ENCODE measurements around the gene CDC25B. TPM values are rescaled to one million over a fixed set of nuclear protein-coding genes. Genes with fewer than 3 reads are reported as not detected.

The CDC25B gene
- total RNA-seq, 4 donors from 2014 or later, result 11.7 to 44.3 (median 25.6) TPM

DNA sequence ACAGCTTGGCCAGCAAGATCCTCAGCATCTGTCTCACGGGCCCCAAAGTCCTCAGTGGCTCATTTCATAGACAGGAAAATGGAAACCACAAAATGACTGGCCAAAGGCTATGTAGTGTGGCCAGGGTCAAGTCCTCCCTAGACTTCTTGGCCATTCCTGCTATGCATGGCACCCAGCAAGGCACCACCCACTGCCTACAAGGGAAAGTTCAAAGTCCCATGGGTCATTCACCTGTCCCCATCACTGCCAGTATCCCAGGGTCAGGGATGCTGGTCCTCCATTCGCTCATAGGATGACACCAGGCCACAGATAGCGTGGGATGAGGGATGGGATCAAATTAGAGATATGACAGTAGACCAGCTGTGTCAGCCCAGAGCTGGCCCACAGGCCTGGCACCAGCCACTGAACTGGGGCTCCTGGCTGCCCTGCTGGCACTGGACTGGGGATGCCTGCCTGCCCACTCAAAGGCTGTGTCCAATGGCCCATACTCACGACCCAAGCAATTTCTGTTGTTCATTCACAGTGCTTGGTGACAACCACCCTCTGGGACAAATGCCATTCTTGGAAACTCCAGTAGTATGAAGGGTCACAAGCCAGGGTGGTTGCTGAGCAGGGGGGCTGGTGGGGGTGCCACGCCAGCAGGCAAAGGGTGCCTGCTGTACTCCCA, 40.2 kb upstream of the CDC25B start:
- DNase-seq (ENCODE audit: low spot score) (no peak), ATAC-seq (ENCODE audit: low FRiP score) (no peak)
- TF ChIP-seq, protein P1, sequence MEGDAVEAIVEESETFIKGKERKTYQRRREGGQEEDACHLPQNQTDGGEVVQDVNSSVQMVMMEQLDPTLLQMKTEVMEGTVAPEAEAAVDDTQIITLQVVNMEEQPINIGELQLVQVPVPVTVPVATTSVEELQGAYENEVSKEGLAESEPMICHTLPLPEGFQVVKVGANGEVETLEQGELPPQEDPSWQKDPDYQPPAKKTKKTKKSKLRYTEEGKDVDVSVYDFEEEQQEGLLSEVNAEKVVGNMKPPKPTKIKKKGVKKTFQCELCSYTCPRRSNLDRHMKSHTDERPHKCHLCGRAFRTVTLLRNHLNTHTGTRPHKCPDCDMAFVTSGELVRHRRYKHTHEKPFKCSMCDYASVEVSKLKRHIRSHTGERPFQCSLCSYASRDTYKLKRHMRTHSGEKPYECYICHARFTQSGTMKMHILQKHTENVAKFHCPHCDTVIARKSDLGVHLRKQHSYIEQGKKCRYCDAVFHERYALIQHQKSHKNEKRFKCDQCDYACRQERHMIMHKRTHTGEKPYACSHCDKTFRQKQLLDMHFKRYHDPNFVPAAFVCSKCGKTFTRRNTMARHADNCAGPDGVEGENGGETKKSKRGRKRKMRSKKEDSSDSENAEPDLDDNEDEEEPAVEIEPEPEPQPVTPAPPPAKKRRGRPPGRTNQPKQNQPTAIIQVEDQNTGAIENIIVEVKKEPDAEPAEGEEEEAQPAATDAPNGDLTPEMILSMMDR (IDR thresholded peaks at IDR 0.05), result no peak

DNA sequence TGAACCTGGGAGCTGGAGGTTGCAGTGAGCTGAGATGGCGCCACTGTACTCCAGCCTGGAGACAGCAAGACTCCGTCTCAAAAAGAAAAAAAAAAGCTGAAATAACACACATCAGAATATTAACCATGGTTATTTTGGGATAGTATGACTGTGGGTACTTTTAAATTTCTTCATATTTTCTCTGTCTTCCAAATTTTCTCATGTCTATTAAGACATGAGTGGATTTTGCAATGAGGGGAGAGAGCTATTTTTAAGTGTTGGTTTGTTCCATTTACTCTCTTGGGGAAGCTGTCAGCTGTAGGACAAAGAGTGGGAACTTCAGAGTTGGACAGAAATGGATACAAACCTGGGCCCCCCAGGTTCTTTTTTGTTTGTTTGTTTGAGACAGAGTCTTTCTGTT, 38.8 kb upstream of the CDC25B start:
- DNase-seq (ENCODE audit: low spot score) (no peak), ATAC-seq (ENCODE audit: low FRiP score) (no peak)
- TF ChIP-seq, protein P1 (IDR thresholded peaks at IDR 0.05), result no peak

DNA sequence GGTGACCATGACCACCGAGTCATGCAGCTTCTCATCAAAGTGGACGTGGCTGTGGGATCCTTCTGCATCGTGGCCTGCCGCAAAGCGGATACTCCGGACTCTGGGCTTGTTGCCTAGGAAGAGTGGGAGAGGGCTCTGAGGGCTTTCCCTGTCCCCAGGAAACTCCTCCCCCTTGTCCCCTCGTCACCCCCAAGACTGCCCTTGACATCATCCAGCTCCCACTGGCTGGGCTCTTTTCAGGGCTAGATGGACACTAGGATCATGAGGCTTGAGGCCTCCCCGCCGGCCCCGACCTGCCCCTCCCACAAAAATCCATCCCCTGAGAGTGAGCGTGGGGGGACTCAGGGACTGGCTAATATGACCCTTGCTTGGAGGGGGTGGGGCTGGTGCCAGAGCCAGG, 37.5 kb upstream of the CDC25B start:
- ATAC-seq (ENCODE audit: low FRiP score) (peak; percentile 5), DNase-seq (ENCODE audit: low spot score) (no peak)
- TF ChIP-seq, protein P1 (IDR thresholded peaks at IDR 0.05), result no peak

DNA sequence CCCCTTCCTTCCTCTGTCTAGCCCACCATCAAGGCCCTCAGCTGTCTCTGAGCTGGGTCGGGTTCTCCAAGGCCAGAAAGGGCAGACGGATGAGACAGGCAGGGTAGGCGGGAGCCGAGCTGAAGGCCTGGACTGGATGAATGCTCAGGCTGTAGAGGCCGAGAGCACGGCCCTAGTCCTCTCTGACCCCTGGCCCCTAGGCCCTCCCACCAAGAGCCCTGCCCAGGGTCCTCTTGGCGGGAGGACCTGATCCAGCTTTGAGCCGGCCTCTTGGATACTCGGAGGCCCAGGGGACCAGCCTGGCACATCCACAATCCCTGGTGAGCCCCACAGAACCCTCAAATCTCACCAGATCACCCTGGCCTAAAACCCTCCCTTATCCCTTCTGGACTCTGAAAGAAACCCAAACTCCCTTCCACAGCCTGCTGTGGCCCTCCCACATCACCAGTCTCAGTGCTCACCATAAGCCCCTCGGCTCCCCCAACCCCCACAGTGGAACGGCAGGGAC, 36.7 kb upstream of the CDC25B start:
- TF ChIP-seq, protein P1 (IDR thresholded peaks at IDR 0.05), result no peak
- no peak for ATAC-seq (ENCODE audit: low FRiP score)
- no peak for DNase-seq (ENCODE audit: low spot score)

DNA sequence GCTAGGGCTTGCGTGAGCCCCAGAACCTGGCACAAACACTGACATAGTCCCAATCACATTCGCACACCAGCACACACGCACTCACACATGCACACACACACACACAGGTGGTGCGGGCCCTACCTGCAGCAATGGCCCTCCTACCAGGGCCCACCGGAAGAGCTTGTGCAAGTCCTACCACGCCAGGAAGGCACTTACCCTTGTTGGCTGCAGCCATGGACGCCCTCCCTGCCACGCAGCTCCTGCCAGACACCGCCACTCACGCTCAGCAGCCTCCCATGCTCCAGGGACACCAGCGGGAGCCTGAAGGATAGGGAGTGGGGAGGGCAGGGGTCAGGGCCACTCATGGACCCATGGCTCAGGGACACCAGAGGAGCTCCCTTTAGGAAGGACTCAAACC, 36.2 kb upstream of the CDC25B start:
- no peak for ATAC-seq (ENCODE audit: low FRiP score)
- TF ChIP-seq, protein P1 (IDR thresholded peaks at IDR 0.05), result no peak
- no peak for DNase-seq (ENCODE audit: low spot score)

DNA sequence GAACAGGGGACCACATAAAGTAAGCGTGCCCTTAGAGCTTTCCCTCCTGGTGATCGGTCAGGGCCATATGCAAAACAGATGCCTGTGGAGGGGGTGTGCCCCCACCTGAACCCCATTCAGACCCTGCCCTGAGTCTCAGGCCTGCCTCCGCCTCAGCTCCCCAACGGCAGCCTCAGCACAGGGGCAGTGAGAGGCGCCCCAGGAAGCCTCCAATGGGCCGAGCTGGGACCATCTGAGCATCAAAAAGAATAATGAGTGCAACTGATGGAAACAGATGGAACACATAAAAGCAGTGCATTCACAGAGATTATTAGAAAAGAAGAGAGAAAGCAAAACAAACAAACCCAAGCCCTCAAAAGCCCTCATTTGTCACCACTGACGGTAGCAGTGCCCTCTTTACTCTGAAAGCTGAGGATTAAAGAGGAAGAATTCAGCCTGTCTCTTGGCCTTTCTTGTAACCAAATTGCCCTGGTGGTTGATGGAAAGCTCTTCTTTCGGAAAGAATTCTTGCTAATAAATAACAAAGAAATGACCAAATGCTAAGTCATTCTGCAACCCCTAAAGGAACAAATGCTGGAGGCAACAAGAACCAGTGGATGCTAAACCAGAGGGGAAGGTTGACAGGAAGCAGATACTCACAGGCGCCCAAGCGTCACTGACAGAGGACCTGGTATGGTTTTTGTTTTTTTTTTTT, 35.3 kb upstream of the CDC25B start:
- TF ChIP-seq, protein P1 (IDR thresholded peaks at IDR 0.05), result no peak
- no peak for DNase-seq (ENCODE audit: low spot score)

More for the DNA sequence above, 35.3 kb upstream of the CDC25B start:
- ATAC-seq (ENCODE audit: low FRiP score), result no peak

All from omental fat pad (tissue), 4 donors.